ENCODE data around the gene TGM3.
A peak's percentile ranks its signal among the peaks of the same experiment; 100 is the strongest.

Gene TGM3

DNA sequence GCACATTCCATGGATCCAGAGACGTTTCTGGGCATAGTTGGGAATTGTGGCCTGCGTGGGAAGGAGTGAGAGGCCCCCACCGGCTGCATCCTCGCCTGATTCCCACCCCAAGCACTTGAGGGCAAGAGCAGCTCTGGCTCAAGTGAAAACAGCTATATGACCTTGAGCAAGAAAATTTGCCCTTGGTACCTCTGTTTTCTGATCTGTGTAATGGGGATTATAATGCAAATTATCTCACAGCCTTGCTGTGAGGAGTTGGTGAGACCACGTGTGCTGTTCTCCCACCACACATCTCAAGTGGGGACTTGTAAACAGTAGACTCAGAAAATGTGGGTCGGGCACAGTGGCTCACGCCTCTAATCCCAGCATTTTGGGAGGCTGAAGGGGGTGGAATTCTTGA lies 85.5 kb downstream of the TGM3 start:
- TF ChIP-seq, protein P1, sequence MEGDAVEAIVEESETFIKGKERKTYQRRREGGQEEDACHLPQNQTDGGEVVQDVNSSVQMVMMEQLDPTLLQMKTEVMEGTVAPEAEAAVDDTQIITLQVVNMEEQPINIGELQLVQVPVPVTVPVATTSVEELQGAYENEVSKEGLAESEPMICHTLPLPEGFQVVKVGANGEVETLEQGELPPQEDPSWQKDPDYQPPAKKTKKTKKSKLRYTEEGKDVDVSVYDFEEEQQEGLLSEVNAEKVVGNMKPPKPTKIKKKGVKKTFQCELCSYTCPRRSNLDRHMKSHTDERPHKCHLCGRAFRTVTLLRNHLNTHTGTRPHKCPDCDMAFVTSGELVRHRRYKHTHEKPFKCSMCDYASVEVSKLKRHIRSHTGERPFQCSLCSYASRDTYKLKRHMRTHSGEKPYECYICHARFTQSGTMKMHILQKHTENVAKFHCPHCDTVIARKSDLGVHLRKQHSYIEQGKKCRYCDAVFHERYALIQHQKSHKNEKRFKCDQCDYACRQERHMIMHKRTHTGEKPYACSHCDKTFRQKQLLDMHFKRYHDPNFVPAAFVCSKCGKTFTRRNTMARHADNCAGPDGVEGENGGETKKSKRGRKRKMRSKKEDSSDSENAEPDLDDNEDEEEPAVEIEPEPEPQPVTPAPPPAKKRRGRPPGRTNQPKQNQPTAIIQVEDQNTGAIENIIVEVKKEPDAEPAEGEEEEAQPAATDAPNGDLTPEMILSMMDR (conservative IDR thresholded peaks at IDR 0.05; ENCODE audit: low read length): no peak
- DNase-seq (ENCODE audit: low read depth): no peak

DNA sequence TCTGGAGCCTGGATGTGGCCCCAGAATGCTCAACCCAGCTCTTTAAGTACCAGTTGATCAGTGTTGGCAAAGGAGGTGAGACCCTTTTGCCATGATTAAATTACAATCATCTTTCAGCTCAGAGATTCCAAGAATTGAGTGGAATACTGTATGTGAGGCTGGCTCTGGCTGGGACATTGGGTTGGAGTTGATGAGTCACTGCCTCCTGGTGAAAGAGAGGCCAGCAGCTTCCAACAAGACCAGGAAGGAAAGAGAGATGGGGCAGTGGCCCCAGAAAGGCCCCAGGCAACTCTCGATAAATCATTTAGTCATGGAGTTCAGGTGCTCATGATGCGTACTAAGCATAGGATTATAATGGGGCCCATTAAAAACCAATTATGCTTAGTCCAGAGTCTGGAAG lies 87.0 kb downstream of the TGM3 start:
- TF ChIP-seq, protein P1 (conservative IDR thresholded peaks at IDR 0.05; ENCODE audit: low read length): no peak
- peak; percentile 29 for DNase-seq (ENCODE audit: low read depth)
- no peak overlapping the region for H3K4me3 ChIP-seq (ENCODE audit: low read length)

More for the DNA sequence above, 85.5 kb downstream of the TGM3 start:
- no peak overlapping the region for H3K4me3 ChIP-seq (ENCODE audit: low read length)

DNA sequence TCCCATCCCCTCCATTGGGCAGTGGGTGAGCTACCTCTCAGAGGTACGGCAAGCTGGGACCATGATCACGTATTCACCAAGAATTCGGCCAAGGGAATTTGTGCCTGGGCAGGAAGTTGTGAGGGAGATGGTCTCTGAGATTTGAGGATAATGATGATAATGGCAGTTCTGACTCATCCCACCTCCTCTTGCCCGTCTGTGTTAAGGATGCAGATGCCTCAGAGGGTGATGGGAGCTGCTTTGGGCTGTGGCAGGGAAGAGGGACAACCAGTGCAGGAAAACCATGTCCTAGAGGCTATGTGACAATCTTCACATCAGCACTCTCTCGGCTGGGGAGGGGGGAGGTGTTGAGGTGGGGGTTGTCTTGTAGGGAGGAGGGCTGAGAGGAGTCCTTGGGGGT lies 89.2 kb downstream of the TGM3 start:
- H3K4me3 ChIP-seq (ENCODE audit: low read length): no peak overlapping the region
- TF ChIP-seq, protein P1 (conservative IDR thresholded peaks at IDR 0.05; ENCODE audit: low read length): no peak
- peak; percentile 11 for DNase-seq (ENCODE audit: low read depth)

DNA sequence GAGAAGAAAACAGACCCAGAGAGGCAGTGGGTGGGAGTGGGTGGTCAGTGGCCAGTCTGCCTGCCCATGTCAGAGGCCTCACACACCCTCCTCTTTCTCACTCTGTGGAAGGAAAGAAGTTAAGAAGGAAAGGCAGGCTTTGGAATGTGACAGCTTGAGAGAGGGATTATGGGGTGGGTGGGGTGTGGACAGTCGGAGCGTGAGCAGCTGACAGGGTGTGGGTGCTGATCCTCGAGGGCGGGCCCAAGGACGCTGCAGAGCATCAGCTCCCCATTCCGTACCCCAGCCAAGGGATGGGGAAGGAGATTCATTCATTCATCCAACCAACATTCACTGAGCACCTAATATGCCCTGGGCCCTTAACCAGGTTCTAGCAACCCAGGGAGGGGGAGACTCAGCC lies 89.7 kb downstream of the TGM3 start:
- TF ChIP-seq, protein P1 (conservative IDR thresholded peaks at IDR 0.05; ENCODE audit: low read length): no peak
- no peak for DNase-seq (ENCODE audit: low read depth)
- H3K4me3 ChIP-seq (ENCODE audit: low read length): no peak overlapping the region

DNA sequence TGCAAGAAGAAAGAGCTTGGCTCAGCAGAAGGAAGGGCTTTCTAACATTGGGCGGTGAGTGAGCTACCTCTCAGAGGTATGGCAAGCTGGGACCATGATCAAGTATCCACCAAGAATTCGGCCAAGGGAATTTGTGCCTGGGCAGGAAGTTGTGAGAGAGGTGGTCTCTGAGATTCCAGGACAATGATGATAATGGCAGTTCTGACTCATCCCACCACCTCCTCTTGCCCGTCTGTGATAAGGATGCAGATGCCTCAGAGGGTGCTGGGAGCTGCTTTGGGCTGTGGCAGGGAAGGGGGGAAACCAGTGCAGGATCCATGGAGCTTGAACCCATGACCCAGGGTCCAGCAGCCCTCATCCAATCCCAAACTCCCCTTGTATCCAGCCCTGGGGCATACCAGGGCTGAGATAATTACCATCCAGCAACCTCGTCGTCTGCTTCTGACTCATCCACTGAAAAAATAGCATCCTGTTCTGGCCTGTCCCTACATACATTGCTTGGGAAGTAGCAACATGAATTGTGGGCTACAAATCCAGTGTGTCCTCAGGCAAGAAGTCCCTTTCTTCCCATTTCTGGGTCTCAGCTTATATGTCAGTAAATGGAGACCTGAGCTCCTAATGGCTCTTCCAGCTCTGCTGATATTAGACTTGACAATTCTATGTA lies 90.8 kb downstream of the TGM3 start:
- DNase-seq (ENCODE audit: low read depth): peak; percentile 49
- TF ChIP-seq, protein P1 (conservative IDR thresholded peaks at IDR 0.05; ENCODE audit: low read length): no peak
- no peak overlapping the region for H3K4me3 ChIP-seq (ENCODE audit: low read length)

DNA sequence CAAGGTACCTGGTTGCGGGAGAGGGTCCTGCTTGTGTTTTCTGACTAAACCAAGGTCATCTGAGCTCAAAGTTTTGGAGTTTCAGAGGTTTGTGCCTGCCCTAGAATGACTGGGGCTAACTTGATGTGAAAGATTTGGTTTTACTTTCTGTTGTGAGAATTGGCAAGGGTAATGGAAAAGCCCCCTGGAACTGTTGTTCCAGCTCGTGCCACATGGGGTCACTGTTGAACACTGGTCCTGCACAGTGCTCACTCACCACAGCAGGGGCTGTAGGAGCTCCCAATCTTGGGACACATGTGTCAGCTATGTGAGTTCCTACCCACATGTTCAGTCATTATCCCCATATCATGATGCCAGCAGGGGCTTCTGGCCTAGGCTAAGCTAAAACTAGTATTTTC lies 91.4 kb downstream of the TGM3 start:
- TF ChIP-seq, protein P1 (conservative IDR thresholded peaks at IDR 0.05; ENCODE audit: low read length): peak; percentile 41
- H3K4me3 ChIP-seq (ENCODE audit: low read length): no peak overlapping the region
- peak; percentile 13 for DNase-seq (ENCODE audit: low read depth)

DNA sequence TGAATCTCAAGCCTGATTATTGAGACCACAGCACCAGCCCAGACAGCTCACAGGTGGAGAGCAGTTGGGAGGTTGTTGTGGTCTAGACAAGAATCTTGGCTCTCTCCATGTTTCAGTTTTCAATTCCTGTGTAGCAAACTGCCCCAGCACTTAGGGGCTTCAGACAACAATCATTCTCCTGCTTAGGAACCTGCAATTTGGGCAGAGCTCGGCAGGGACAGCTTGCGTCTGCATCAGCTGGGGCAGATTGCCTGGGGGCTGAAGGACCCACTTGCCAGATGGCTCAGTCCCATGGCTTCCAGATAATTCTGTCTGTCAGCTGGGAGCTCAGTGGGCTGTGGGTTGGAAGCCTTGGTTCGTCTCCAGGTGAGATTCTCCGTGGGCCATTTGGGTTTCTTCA lies 91.8 kb downstream of the TGM3 start:
- no peak overlapping the region for H3K4me3 ChIP-seq (ENCODE audit: low read length)
- TF ChIP-seq, protein P1 (conservative IDR thresholded peaks at IDR 0.05; ENCODE audit: low read length): no peak
- no peak for DNase-seq (ENCODE audit: low read depth)

All from AG10803 (cell line).